Stimulated activated CD4-positive, alpha-beta T cell treated with anti-CD3 and anti-CD28 coated beads, Interleukin-4, amount 100 ng/mL, for 24 hours (primary cell): ENCODE data around the gene HSD17B11.
"Not testable (repeated sequence)": the region's sequence is repeated elsewhere in the genome, so short reads cannot be mapped to it uniquely, and the experiment has no call there.

Experiments used
- DNase-seq: peaks from one replicate; pipeline ENCODE4 v3.0.0-alpha.2; 2020

HSD17B11 gene

DNA sequence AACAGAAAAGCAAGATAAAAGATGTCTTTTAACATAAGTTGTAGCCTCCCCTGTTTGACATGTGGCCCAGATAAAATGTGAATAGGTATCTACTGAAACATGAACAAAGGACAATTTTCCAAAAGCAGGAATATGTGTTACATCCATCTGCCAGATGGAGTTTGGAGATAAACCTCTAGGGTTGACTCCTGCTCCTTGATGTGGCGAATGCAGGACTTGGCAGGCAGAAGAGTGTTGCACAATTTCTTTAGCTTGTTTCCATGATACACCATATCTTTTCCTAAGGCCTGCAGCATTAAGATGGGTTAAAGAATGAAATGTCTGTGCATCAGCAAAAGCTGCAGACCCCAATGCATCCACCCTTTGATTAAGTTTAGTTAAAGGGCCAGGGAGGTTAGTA, 12.7 kb upstream of the HSD17B11 start:
- DNase-seq = not testable (repeated sequence)

DNA sequence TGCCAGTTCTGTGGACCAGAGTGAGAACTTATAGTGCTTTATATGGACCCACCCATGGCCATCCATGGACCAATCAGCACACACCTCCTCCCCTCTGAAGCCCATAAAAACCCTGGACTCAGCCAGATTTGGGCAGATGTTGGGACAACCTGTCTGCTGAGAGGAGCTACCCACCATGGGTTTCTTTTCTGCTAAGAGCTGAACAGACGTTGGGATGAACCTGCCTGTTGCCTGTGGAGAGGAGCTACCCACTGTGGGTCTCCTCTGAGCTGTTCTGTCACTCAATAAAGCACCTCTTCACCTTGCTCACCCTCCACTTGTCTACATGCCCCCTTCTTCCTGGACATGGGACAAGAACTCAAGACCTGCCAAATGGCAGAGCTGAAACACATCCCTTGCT, 9.0 kb upstream of the HSD17B11 start:
- DNase-seq = no peak

- no peak for DNase-seq
These were observed 8.2 kb upstream of the HSD17B11 start for GRCh38 chr4:87399148-87399547.

DNA sequence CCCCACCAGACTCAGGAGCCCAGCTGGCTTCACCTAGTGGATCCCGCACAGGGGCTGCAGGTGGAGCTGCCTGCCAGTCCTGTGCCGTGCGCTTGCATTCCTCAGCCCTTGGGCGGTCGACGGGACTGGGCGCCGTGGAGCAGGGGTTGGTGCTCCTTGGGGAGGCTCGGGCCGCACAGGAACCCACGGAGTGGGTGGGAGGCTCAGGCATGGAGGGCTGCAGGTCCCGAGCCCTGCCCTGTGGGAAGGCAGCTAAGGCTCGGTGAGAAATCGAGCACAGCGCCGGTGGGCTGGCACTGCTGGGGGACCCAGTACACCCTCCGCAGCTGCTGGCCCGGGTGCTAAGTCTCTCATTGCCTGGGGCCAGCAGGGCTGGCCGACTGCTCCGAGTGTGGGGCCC, 4.9 kb upstream of the HSD17B11 start:
- DNase-seq = not testable (repeated sequence)

DNA sequence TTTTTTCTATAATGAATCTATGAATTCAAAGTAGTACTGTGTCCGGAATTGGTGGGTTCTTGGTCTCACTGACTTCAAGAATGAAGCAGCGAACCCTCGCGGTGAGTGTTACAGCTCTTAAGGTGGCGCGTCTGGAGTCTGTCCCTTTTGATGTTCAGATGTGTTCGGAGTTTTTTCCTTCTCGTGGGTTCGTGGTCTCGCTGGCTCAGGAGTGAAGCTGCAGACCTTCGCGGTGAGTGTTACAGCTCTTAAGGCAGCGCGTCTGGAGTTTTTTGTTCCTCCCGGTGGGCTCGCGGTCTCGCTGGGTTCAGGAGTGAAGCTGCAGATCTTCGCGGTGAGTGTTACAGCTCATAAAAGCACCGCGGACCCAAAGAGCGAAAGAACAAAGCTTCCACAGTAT, 4.1 kb upstream of the HSD17B11 start:
- DNase-seq = not testable (repeated sequence)

DNA sequence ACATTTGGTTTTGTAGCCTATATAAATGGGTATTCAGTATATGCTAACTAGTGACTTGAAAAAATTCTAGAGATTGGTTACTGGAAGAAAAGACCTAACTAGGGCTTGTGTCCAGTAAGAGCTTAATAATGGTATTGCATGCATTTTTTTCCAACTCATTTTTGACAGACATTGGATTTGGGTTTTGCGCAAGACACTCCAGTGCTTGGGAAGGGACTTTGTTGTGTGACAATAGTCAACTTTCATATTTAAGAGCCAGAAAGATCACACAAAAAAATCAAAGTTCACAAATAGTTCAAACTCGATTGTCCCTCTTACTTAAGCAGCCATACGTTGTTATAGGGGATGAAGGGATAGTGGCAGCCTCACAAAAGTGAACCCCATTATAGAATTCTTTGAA, 1.2 kb upstream of the HSD17B11 start:
- no peak for DNase-seq

DNA sequence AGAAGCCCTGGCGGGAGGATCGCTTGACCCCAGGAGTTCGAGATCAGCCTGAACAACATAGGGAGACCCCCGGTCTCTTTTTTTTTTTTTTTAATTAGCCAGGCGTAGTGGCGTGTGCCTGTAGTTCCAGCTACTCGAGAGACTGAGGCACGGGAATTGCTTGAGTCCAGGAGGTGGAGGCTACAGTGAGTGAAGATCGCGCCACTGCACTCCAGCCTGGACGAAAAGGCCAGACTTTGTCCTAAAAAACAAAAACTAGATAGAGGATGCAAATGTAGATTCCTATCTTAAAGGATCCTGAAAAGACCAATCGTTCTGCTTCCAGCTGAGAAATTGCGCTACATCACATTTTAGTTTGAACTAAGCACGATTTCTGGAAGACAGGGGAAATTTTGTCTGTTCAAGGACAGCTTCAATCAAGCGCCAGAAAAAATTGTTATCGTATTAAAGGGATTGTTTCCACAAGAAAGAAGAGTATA, 627 bp upstream of the HSD17B11 start:
- no peak for DNase-seq

GRCh38 chr4:87390551-87390890, 467 bp downstream of the HSD17B11 start:
- DNase-seq = no peak

DNA sequence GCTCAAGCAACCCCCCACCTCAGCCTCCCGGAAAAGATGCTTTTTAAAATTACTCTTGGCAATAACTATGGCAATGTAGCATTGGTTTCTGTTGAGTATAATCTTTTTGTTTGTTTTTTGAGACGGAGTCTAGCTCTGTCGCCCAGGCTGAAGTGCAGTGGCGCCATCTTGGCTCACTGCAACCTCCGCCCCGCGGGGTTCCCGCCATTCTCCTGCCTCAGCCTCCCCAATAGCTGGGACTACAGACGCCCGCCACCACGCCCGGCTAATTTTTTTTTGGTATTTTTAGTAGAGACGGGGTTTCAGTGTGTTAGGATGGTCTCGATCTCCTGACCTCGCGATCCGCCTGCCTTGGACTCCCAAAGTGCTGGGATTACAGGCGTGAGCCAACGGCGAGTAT, 933 bp downstream of the HSD17B11 start:
- not testable (repeated sequence) for DNase-seq

DNA sequence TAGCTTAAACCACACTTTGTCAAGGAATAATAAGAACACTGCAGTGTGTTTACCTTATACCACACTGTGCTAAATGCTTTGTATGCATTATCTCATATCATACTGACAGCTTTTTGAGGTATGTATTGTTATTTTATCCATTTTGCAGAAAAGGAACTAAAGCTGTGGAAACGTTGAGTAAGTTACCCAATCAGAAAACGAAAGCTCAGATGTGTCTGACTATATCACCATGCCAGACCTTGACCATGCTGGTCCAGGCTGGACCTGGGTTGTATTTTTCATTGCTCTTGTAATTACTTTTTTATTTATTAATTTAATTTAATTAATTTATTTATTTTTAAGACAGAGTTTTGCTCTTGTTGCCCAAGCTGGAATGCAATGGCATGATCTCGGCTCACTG, 2.1 kb downstream of the HSD17B11 start:
- DNase-seq = no peak

- DNase-seq = no peak
These were observed 3.8 kb downstream of the HSD17B11 start for GRCh38 chr4:87387237-87387636.

DNA sequence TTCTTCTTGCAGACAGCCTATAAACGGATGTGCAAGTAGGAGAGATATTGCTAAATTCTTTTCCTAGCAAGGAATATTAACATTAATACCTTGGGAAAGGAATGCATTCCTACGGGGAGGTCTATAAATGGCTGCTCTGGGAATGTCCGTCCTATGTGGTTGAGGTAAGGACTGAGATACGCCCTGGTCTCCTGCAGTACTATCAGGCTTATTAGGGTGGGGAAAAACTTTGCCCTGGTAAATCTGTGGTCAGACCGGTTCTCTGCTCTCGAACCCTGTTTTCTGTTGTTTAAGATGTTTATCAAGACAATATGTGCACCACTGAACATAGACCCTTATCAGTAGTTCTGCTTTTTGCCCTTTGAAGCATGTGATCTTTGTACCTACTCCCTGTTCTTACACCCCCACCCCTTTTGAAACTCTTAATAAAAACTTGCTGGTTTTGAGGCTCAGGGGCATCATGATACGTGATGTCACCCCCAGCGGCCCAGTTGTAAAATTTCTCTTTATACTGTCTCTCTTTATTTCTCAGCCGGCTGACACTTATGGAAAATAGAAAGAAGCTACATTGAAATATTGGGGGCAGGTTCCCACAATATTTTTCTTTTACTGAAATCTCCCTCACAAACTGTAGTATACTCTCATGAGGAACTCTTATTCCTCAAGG, 6.4 kb downstream of the HSD17B11 start:
- DNase-seq = not testable (repeated sequence)

- no peak for DNase-seq
These were observed 8.1 kb downstream of the HSD17B11 start for GRCh38 chr4:87382931-87383330.

DNA sequence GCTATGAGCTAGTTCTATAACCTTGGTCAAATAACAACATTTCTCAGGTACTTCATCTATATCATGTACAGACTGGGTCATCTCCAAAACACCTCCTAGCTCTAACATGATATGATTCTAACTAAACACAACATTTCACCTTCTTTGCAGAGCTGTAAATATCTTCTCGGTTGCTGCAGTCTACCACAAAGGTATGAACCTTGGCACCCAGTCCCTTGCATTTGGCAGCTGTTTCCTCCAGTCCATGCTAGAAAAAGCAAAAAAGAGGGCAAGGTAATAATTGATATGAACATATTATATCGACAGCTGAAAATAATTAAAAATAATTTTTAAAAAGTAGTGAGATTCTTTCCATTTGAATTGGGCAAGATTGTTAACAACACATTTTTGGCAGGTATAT, 8.9 kb downstream of the HSD17B11 start:
- no peak for DNase-seq

GRCh38 chr4:87377816-87378215, 13.2 kb downstream of the HSD17B11 start:
- no peak for DNase-seq

DNA sequence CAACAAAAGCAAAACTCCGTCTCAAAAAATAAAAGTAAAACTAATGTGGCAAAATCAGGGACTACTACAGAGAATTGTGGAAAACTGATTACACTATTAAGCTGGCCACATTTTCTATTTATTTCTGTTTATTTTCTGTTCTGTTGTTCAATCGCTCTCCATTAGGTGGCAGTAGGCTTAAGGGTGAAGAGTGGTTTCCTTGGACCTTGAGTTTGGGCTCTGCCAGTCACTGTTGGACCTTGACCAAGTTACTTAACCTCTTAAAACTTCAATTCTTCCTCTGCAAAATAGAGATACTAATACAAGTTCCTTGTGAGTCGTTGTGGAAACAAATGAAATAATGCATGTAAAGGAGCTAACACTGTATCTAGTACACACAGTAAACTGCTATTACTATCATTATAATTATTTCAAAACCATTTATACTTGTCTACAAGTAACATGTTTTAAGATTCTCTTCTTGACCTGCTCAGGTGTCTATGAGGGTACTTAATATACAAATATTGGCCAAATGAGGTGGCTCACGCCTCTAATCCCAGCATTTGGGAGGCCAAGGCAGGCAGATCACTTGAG, 15.2 kb downstream of the HSD17B11 start:
- no peak for DNase-seq

DNA sequence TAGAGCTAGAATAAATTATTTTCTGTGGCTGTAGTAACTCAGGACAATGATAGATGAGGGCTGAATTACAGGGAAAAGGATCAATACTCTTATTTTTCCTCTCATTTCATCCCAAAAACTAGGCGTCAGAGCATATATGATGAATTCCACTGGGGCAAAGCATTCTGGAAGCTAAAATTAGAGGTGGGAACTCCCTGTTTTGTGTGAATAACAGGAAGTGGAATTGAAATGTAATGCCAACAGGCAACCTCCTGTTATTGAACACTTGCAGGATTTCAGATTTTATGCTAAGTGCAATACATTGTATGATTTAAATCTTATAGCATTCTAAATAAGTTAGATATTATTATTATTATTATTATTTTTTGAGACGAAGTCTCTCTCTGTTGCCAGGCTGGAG, 20.9 kb downstream of the HSD17B11 start:
- DNase-seq = no peak

GRCh38 chr4:87366521-87367162, 24.3 kb downstream of the HSD17B11 start:
- DNase-seq = no peak

GRCh38 chr4:87365348-87365747, 25.6 kb downstream of the HSD17B11 start:
- DNase-seq = no peak

DNA sequence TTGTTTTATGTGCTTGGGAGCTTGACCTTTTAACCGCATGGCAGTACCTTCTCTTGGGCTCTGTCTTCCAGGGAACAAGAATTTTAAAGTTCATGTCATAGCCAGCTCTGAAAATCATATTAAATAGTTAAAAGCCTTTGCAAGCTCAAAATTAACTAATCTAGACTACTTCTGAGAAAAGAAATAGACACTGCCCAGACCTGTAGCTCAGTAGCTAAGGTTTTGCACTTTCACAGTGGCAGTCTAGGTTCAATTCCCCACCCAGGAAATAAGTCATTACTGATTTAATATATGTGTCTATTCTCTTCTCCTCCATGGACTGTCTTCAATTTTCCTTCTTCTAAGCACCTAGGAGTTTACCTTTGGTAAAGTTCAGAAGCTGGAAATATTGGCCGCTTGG, 27.4 kb downstream of the HSD17B11 start:
- DNase-seq = no peak

- no peak for DNase-seq
These were observed 30.6 kb downstream of the HSD17B11 start for GRCh38 chr4:87360338-87360935.

DNA sequence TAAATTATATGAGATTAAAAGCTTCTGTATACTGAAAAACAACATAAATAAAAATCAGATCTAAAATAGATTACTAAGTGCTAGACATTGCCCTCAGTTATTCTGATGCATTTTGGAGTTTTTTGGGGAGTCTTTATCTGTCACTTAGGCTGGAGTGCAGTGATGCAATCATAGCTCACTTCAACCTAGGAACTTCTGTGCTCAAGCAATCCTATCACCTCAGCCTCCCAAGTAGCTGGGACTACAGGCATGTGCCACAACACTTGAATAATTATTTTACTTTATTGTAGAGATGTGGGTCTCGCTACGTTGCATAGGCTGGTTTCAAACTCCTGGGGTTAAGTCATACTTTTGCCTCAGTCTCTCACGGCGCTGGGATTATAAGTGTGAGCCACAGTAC, 31.7 kb downstream of the HSD17B11 start:
- no peak for DNase-seq

DNA sequence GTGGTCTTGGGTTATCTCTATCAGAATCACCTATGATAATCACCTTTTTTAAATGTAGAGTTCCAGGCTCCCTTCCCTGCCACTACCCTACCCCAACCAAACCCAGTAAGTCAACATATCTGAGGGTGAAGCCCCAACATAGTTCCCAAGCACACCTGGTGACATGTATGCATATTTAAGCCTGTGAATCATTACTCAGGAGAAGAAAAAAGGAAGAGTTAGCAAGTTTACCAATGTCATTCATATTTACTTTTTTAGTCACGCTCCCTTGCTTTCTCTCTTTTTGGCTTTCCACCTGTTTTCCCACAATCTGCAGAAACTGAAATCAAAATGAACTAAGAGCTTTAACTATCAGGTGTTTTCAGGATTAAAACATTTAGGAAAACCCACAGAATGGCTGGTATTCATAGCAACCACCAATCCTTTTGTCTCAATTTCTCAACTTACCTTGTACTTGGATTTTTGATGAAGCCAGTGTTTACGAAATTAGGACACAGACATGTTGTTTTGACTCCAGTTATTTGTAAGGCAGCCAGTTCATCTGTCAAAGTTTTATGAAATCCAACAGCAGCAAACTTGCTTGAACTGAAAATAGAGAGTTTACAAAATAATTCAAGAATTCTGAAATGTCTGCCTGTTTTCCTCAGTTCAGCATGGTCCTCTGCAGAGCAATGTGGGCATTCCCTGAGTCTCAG, 34.0 kb downstream of the HSD17B11 start:
- DNase-seq = no peak
